ENCODE results near the gene KPNB1.

Gene KPNB1

DNA sequence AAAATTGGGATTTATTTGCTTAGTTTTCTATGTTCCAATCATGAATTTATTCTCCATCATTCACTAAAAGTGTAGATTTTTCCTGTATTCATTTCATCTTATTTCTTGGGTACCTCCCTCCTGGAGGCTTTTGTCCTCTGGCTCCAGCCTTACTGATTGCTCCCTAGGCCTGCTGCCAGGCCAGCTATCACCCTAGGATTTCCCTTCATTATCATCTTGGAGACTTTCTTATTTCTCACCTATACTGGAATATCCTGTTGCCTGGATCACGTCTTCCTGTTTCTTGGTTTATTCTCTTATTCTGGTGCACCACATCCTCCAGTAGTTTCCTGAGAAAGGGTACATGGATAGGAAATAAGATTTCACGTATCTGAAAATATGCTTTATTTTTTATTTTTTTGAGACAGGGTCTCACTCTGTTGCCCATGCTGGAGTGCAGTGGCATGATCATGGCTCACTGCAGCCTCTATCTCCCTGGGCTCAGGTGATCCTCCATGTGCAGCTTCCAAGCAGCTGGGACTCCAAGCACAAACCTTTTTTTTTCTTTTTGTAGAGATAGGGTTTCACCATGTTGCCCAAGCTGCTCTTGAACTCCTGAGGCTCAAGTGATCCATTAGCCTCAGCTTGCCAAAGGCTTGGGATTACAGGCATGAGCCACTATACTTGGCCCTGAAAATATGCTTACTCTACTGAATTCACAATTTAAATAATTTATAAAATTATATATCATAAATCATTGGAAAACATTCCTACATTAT, 13.3 kb upstream of the KPNB1 start:
- H3K4me3 ChIP-seq (ENCODE audit: control insufficient read depth, low read depth, low read length), result no peak overlapping the region
- TF ChIP-seq CTCF (conservative IDR thresholded peaks at IDR 0.05; ENCODE audit: control insufficient read depth, insufficient read depth, low read depth, low read length), result no peak
- no peak for DNase-seq (ENCODE audit: low read depth)

DNA sequence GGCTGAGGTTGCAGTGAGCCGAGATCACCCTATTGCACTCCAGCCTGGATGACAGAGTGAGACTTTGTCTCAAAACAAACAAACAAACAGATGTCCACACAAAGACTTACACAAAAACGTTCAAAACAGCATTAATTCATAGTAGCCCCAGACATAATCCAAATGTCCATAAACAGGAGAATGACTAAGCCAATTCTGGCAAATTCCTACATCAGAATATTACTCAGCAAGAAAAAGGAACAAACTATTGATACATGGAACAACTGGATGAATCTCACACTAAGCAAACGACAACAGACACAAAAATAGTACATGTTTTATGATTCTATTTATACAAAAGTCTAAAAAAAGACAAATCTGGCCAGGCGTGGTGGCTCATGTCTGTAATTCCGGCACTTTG, 10.8 kb upstream of the KPNB1 start:
- no peak for DNase-seq (ENCODE audit: low read depth)
- no peak overlapping the region for H3K4me3 ChIP-seq (ENCODE audit: control insufficient read depth, low read depth, low read length)
- TF ChIP-seq CTCF (conservative IDR thresholded peaks at IDR 0.05; ENCODE audit: control insufficient read depth, insufficient read depth, low read depth, low read length), result no peak

GRCh38 chr17:47640076-47640475, 9.6 kb upstream of the KPNB1 start:
- DNase-seq (ENCODE audit: low read depth), result no peak
- no peak for TF ChIP-seq CTCF (conservative IDR thresholded peaks at IDR 0.05; ENCODE audit: control insufficient read depth, insufficient read depth, low read depth, low read length)
- no peak overlapping the region for H3K4me3 ChIP-seq (ENCODE audit: control insufficient read depth, low read depth, low read length)

DNA sequence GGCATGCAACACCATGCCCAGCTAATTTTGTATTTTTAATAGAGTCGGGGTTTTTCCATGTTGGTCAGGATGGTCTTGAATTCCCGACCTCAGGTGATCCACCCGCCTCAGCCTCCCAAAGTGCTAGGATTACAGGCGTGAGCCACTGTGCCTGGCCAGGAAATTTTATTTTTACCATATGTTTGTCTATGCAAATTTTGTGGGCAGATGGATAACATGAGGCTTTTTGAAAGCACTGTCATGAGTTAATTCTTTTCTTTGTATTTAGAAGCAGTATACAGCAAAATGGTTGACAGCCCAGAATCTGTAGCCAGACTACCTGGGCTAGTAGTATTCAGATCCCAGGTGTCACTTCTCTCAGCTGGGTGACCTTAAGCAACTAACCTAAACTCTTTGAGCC, 8.5 kb upstream of the KPNB1 start:
- no peak overlapping the region for H3K4me3 ChIP-seq (ENCODE audit: control insufficient read depth, low read depth, low read length)
- no peak for TF ChIP-seq CTCF (conservative IDR thresholded peaks at IDR 0.05; ENCODE audit: control insufficient read depth, insufficient read depth, low read depth, low read length)
- no peak for DNase-seq (ENCODE audit: low read depth)

- peak; percentile 27 for DNase-seq (ENCODE audit: low read depth)
- no peak for TF ChIP-seq CTCF (conservative IDR thresholded peaks at IDR 0.05; ENCODE audit: control insufficient read depth, insufficient read depth, low read depth, low read length)
- no peak overlapping the region for H3K4me3 ChIP-seq (ENCODE audit: control insufficient read depth, low read depth, low read length)
Observed at GRCh38 chr17:47643116-47643515, 6.6 kb upstream of the KPNB1 start.

DNA sequence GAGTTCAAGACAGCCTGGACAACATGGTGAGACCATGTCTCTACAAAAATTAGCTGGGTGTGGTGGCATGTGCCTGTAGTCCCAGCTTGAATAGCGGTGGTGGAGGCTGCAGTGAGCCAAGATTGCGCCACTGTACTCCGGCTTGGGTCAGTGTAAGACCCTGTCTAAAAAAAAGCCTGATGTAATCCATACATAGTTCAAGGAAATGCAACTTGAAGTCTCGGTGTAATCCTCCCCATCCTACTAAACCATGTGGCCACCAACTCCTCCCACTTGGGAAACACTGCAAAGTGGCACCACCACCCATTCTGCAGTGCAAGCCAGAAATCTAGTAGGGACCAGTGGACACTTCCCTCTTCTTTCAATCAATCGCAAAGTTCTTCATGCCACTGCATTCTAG, 5.4 kb upstream of the KPNB1 start:
- no peak for TF ChIP-seq CTCF (conservative IDR thresholded peaks at IDR 0.05; ENCODE audit: control insufficient read depth, insufficient read depth, low read depth, low read length)
- no peak for DNase-seq (ENCODE audit: low read depth)
- H3K4me3 ChIP-seq (ENCODE audit: control insufficient read depth, low read depth, low read length), result no peak overlapping the region
